Gastrocnemius medialis (tissue), 4 donors: Measurements from ENCODE around the gene SPIRE2.

ENCODE experiments used
- POLR2A ChIP-seq, 2 donors: fragments of 450-650 bp; IDR thresholded peaks; one replicate each; pipeline ENCODE4 v1.6.1; 2017; ENCODE audit warnings: antibody characterized with exemption in 2 of 2, mild to moderate bottlenecking in 2 of 2, moderate library complexity in 2 of 2
- TF ChIP-seq, protein P1 (sequence below), 5 experiments: fragments of 450-650 bp in 3 of 5; fragments of 200-600 bp in 2 of 5; sonication (generic) in 2 of 5; IDR thresholded peaks in 4 of 5; conservative IDR thresholded peaks in 1 of 5; 1 replicate in 4 of 5; 2 replicates in 1 of 5; pipeline ENCODE4 v1.5.1; 2016 to 2019; ENCODE audit warnings: antibody characterized with exemption in 5 of 5, mild to moderate bottlenecking in 3 of 5, moderate library complexity in 3 of 5

- TF ChIP-seq POLR2A (IDR thresholded peaks at IDR 0.05) = no peak
- TF ChIP-seq, protein P1, sequence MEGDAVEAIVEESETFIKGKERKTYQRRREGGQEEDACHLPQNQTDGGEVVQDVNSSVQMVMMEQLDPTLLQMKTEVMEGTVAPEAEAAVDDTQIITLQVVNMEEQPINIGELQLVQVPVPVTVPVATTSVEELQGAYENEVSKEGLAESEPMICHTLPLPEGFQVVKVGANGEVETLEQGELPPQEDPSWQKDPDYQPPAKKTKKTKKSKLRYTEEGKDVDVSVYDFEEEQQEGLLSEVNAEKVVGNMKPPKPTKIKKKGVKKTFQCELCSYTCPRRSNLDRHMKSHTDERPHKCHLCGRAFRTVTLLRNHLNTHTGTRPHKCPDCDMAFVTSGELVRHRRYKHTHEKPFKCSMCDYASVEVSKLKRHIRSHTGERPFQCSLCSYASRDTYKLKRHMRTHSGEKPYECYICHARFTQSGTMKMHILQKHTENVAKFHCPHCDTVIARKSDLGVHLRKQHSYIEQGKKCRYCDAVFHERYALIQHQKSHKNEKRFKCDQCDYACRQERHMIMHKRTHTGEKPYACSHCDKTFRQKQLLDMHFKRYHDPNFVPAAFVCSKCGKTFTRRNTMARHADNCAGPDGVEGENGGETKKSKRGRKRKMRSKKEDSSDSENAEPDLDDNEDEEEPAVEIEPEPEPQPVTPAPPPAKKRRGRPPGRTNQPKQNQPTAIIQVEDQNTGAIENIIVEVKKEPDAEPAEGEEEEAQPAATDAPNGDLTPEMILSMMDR (IDR thresholded peaks at IDR 0.05 in 4 of 5, conservative IDR thresholded peaks at IDR 0.05 in 1 of 5) = no peak
These were observed 62.8 kb downstream of the SPIRE2 start for GRCh38 chr16:89890886-89891657.
